HG02642 (cell line): ENCODE measurements around the gene RPL36.
"Not testable (repeated sequence)": the region's sequence is repeated elsewhere in the genome, so short reads cannot be mapped to it uniquely, and the experiment has no call there.

Experiments used
- ATAC-seq: cut with Tn5 transposase; IDR thresholded peaks from one replicate; pipeline ENCODE4 v1.9.1; 2021; ENCODE audit warnings: mild to moderate bottlenecking; ENCODE audit not compliant: unreplicated experiment, poor library complexity

RPL36 gene

DNA sequence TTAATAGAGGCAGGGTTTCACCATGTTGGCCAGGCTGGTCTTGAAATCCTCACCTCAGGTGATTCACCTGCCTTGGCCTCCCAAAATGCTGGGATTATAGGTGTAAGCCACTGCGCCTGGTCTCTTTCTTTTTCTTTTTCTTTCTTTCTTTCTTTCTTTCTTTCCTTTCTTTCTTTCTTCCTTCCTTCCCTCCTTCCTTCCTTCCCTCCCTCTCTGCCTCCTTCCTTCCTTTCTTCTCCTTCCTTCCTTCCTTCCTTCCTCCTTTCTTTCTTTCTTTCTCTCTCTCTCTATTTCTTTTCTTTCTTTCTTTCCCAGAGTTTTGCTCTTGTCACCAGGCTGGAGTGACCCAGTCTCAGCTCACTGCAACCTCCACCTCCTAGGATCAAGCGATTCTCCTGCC lies 43.1 kb downstream of the RPL36 start:
- not testable (repeated sequence) for ATAC-seq

DNA sequence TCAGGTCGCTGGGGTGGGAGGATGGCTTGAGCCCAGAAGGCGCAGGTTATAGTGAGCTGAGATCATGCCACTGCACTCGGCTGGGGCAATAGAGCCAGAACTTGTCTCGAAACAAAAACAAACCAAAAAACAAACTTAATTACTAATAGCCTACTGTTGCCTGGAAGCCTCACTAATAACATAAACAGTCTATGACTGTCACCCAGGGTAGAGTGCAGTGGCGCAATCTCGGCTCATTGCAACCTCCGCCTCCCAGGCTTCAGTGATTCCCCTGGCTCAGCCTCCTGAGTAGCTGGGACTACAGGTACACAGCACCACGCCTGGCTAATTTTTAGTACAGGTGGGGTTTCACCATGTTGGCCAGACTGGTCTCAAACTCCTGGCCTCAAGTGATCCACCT lies 48.3 kb downstream of the RPL36 start:
- no peak for ATAC-seq
